ENCODE measurements around the gene ERC2.

DNA sequence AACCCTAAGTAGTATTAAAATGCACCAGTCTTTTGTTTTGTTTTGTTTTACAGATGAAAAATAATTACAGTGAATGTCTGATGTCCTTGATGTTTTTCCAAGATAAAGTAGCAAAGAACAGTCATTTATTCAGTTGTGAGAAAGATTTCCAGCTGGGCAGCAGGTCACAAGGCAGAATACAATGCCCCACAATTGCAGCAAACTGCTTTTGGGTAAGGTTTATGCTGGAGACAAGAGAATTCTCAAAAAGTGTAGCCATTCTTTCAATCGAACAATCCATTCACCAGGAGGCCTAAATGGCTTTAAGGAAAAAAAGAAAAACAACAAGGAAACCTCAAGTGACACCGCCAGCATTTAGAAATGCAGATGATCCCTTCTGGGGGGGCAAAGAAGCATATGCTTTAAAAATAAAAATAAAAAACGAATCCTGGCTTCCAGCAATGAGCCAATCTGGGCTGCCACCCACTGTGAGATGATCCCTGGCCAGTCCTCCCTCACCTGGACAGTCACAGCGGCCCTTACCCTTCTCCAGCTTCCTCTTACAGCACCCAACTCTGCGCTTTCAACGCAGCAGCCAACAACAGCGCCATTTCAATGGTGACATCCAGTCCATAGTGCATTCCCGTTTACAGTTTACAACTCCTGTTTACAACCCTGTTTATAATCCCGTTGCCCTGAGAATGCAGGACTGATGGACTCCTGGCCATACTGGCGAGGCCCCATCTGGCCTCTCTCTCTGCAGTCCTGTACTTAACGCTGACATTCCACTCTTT, 955.5 kb downstream of the ERC2 start:
- TF ChIP-seq, protein P1, sequence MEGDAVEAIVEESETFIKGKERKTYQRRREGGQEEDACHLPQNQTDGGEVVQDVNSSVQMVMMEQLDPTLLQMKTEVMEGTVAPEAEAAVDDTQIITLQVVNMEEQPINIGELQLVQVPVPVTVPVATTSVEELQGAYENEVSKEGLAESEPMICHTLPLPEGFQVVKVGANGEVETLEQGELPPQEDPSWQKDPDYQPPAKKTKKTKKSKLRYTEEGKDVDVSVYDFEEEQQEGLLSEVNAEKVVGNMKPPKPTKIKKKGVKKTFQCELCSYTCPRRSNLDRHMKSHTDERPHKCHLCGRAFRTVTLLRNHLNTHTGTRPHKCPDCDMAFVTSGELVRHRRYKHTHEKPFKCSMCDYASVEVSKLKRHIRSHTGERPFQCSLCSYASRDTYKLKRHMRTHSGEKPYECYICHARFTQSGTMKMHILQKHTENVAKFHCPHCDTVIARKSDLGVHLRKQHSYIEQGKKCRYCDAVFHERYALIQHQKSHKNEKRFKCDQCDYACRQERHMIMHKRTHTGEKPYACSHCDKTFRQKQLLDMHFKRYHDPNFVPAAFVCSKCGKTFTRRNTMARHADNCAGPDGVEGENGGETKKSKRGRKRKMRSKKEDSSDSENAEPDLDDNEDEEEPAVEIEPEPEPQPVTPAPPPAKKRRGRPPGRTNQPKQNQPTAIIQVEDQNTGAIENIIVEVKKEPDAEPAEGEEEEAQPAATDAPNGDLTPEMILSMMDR (IDR thresholded peaks at IDR 0.05; ENCODE audit: insufficient read depth, low read length, poor library complexity, severe bottlenecking): no peak
- no peak for TF ChIP-seq EZH2phosphoT487 (conservative IDR thresholded peaks at IDR 0.05; ENCODE audit: low read length)

Data from SU-DHL-6 (cell line).